GM12878 (cell line): ENCODE data around the gene POMC. TPM values are rescaled to one million over a fixed set of nuclear protein-coding genes. Genes with fewer than 3 reads are reported as not detected.

Experiments
- ATAC-seq: fragments of 200-7000 bp; cut with Tn5 transposase; 3 replicates; pipeline ENCODE4 v1.9.1; 2020; ENCODE audit warnings: mild to moderate bottlenecking, moderate library complexity
- BruUV-seq: library from RNA; stranded (reverse); fragments of 400-500 nt; replicated peaks from 2 replicates; lab custom pipeline; 2021; lab: Mats Ljungman, UMichigan
- CTCF ChIA-PET: fragments of 300-600 bp; sonication (Branson Sonifier 250); formaldehyde crosslinking; extraction: SDS; loops from one replicate; lab custom pipeline; 2021; ENCODE audit warnings: inconsistent platforms; lab: Yijun Ruan, JAX
- POLR2A ChIA-PET: fragments of 350-600 bp; formaldehyde crosslinking; extraction: SDS; loops from one replicate; lab custom pipeline; 2021; ENCODE audit warnings: inconsistent platforms; lab: Charles Lee
- RAD21 ChIA-PET: fragments of 300-600 bp; sonication (Branson Sonifier 250); formaldehyde crosslinking; loops from one replicate; lab custom pipeline; 2023; ENCODE audit warnings: antibody characterized with exemption; ENCODE audit not compliant: unreplicated experiment; lab: Charles Lee
- SMC1A ChIA-PET: fragments of 300-600 bp; sonication (Branson Sonifier 250); formaldehyde crosslinking; loops from one replicate; lab custom pipeline; 2023; ENCODE audit not compliant: unreplicated experiment, uncharacterized antibody; lab: Charles Lee
- DNase-seq: peaks from one replicate; pipeline ENCODE4 v3.0.0-alpha.2; 2011; ENCODE audit warnings: low read depth, low spot score
- FAIRE-seq: peaks from 3 replicates; lab custom pipeline; 2011; peaks lifted over from hg19 to GRCh38; lab: Jason Lieb, UNC
- H2AFZ ChIP-seq: 2 replicates; pipeline ENCODE4 v1.6.0; 2011; ENCODE audit warnings: low read depth, low read length, control low read depth; ENCODE audit not compliant: control insufficient read depth
- H3K27ac ChIP-seq: 2 replicates; pipeline ENCODE4 v1.5.1; 2011; ENCODE audit warnings: control low read depth; ENCODE audit not compliant: control insufficient read depth, insufficient read depth
- H3K27me3 ChIP-seq, 2 experiments: replicated peaks in 1 of 2; 2 replicates each; pipeline versions ENCODE4 v1.6.0 to v1.6.1; 2011; ENCODE audit warnings: low read length in 1 of 2; ENCODE audit not compliant: control insufficient read depth in 2 of 2, insufficient read depth in 2 of 2
- H3K36me3 ChIP-seq, 2 experiments: 2 replicates each; pipeline ENCODE4 v1.5.1; 2011; ENCODE audit warnings: low read length in 1 of 2; ENCODE audit not compliant: control insufficient read depth in 2 of 2, insufficient read depth in 2 of 2
- H3K4me1 ChIP-seq: 2 replicates; pipeline ENCODE4 v1.6.1; 2011; ENCODE audit warnings: mild to moderate bottlenecking, low read length, moderate library complexity, mixed read lengths; ENCODE audit not compliant: control insufficient read depth, insufficient read depth
- H3K4me2 ChIP-seq: 2 replicates; pipeline ENCODE4 v1.6.0; 2011; ENCODE audit warnings: control low read depth; ENCODE audit not compliant: control insufficient read depth, insufficient read depth
- H3K4me3 ChIP-seq: fragments of 200-600 bp; sonication (generic); 2 replicates; pipeline ENCODE4 v1.5.1; 2016
- H3K79me2 ChIP-seq: 2 replicates; pipeline ENCODE4 v1.6.0; 2011; ENCODE audit warnings: low read length; ENCODE audit not compliant: control insufficient read depth, insufficient read depth
- H3K9ac ChIP-seq: 2 replicates; pipeline ENCODE4 v1.8.0; 2011; ENCODE audit warnings: low read length, control low read depth, mixed read lengths; ENCODE audit not compliant: control insufficient read depth, insufficient read depth
- H3K9me3 ChIP-seq: replicated peaks from 3 replicates; pipeline ENCODE4 v1.5.1; 2011; ENCODE audit warnings: mild to moderate bottlenecking, low read length; ENCODE audit not compliant: control insufficient read depth, insufficient read depth
- H4K20me1 ChIP-seq: 2 replicates; pipeline ENCODE4 v1.6.0; 2011; ENCODE audit not compliant: control insufficient read depth, insufficient read depth
- BCL11A ChIP-seq: IDR thresholded peaks from 2 replicates; pipeline ENCODE4 v1.6.1; 2011; ENCODE audit warnings: low read depth, low read length
- SMAD5 ChIP-seq: IDR thresholded peaks from 2 replicates; pipeline ENCODE4 v1.6.1; 2016; ENCODE audit warnings: antibody characterized with exemption, low read depth
- WGBS: methylation state at CpG from one replicate; pipeline ENCODE4 v1.1.6; 2016; ENCODE audit warnings: low lambda C conversion rate; ENCODE audit not compliant: insufficient replicate concordance, insufficient coverage; ENCODE audit errors: missing lambda C conversion rate; 5-methylcytosine and 5-hydroxymethylcytosine counted together
- in situ Hi-C: fragments of 300-500 bp; cut with MboI; formaldehyde crosslinking; loops from 9 replicates; pipeline ENCODE4 v1.14.3; 2018; ENCODE audit warnings: mixed read lengths
- intact Hi-C: fragments of 100-400 bp; cut with micrococcal nuclease; formaldehyde crosslinking; loops from one replicate; pipeline ENCODE4 v1.14.2; 2022; ENCODE audit not compliant: unreplicated experiment
- polyA plus RNA-seq, 11 experiments: library from polyadenylated mRNA; depleted of rRNA in 4 of 11; unstranded in 6 of 11; stranded (reverse) in 5 of 11; fragments of >200 nt; fragmentation: Nextera tagmentation in 4 of 11; fragmentation: Illumina TruSeq in 1 of 11; extraction: Ambion mirVana in 4 of 11; extraction: Trizol in 1 of 11; gene quantifications; 1 replicate in 1 of 11; 2 replicates in 10 of 11; pipeline versions ENCODE4 v1.2.1 to v1.2.3, GENCODE V29; 2011 to 2016; ENCODE audit warnings: inconsistent platforms in 2 of 11, missing spikeins in 2 of 11, low read depth in 1 of 11
- total RNA-seq, 4 experiments: library from RNA; depleted of rRNA in 3 of 4; stranded (reverse); fragments of >200 nt in 3 of 4; fragmentation: Illumina TruSeq in 1 of 4; extraction: Trizol in 1 of 4; gene quantifications; 2 replicates each; pipeline versions ENCODE4 v1.2.1 to v1.2.3, GENCODE V29; 2013 to 2021
- TF ChIP-seq, protein P1 (sequence below): fragments of 450-650 bp; IDR thresholded peaks from 2 replicates; pipeline ENCODE4 v1.6.1; 2017; ENCODE audit warnings: mild to moderate bottlenecking, low read depth, inconsistent platforms; ENCODE audit not compliant: poor library complexity, severe bottlenecking
- TF ChIP-seq, protein P2 (sequence below): IDR thresholded peaks from 2 replicates; pipeline ENCODE4 v1.6.1; 2012; ENCODE audit warnings: mild to moderate bottlenecking, low read depth, low read length

Gene POMC
- total and polyA plus RNA-seq, 10 of the 15 experiments (the other 5 are each of a cell fraction or from before 2014, with no cell fraction given): 0.05 to 14.7 (median 6.8) TPM; not detected in 1

DNA sequence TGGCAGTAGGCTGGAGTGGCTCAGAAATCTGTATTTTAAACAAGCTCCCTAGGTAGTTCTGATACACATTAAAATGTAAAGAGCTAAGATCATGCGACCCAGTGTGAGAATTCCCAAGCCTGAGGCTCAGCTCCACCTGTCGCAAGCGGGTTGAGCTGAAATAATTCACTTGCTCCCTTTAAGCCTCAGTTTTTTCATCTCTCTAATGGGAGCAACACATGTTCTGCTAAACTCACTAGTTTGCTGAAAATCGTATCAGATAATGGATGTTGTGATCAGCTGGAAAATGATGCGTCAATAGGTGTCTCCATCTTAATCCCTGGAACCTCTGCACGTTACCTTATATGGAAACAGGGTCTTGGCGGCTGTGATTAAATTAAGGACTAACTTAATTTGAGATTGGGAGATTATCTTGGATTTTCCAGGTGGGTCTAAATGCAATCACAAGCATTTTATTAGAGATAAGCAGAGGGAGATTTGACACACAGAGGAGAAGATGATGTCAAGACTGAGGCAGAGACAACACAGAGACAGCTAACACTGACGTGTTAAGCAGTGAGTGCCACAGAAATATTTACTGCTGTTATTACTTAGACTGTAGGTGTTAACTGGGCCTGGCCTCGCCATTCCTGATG is 53.0 kb downstream of the POMC start:
- CTCF ChIA-PET: interaction anchor here (1.0 kb wide), 1 partner anchor 13 kb away, joined by 3 read pairs; no protein-coding TSS in a partner anchor
- POLR2A ChIA-PET: no interaction called here

More for the DNA sequence above, 53.0 kb downstream of the POMC start:
- TF ChIP-seq SMAD5 (no peak), BCL11A (no peak)
- TF ChIP-seq, protein P1, sequence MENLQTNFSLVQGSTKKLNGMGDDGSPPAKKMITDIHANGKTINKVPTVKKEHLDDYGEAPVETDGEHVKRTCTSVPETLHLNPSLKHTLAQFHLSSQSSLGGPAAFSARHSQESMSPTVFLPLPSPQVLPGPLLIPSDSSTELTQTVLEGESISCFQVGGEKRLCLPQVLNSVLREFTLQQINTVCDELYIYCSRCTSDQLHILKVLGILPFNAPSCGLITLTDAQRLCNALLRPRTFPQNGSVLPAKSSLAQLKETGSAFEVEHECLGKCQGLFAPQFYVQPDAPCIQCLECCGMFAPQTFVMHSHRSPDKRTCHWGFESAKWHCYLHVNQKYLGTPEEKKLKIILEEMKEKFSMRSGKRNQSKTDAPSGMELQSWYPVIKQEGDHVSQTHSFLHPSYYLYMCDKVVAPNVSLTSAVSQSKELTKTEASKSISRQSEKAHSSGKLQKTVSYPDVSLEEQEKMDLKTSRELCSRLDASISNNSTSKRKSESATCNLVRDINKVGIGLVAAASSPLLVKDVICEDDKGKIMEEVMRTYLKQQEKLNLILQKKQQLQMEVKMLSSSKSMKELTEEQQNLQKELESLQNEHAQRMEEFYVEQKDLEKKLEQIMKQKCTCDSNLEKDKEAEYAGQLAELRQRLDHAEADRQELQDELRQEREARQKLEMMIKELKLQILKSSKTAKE: no peak
- TF ChIP-seq, protein P2, sequence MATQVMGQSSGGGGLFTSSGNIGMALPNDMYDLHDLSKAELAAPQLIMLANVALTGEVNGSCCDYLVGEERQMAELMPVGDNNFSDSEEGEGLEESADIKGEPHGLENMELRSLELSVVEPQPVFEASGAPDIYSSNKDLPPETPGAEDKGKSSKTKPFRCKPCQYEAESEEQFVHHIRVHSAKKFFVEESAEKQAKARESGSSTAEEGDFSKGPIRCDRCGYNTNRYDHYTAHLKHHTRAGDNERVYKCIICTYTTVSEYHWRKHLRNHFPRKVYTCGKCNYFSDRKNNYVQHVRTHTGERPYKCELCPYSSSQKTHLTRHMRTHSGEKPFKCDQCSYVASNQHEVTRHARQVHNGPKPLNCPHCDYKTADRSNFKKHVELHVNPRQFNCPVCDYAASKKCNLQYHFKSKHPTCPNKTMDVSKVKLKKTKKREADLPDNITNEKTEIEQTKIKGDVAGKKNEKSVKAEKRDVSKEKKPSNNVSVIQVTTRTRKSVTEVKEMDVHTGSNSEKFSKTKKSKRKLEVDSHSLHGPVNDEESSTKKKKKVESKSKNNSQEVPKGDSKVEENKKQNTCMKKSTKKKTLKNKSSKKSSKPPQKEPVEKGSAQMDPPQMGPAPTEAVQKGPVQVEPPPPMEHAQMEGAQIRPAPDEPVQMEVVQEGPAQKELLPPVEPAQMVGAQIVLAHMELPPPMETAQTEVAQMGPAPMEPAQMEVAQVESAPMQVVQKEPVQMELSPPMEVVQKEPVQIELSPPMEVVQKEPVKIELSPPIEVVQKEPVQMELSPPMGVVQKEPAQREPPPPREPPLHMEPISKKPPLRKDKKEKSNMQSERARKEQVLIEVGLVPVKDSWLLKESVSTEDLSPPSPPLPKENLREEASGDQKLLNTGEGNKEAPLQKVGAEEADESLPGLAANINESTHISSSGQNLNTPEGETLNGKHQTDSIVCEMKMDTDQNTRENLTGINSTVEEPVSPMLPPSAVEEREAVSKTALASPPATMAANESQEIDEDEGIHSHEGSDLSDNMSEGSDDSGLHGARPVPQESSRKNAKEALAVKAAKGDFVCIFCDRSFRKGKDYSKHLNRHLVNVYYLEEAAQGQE: no peak
- intact Hi-C loops (no loop called here), in situ Hi-C loops (no loop called here)
- Histone ChIP-seq H3K9me3 (no peaks in the 10 kb centered on the region), H3K27ac (no peak overlapping the region), H3K4me3 (no peak overlapping the region), H3K4me2 (no peak overlapping the region), H3K9ac (no peak overlapping the region), H3K79me2 (no peaks in the 10 kb centered on the region), H3K27me3 (no peaks in the 10 kb centered on the region; a peak in 1 of 4 replicates), H3K36me3 (no peaks in the 10 kb centered on the region), H3K4me1 (no peaks in the 10 kb centered on the region), H4K20me1 (no peaks in the 10 kb centered on the region), H2AFZ (no peak overlapping the region)
- ATAC-seq: no peak
- WGBS: 52% methylated on average over 9 of the region's 9 CpGs
- ChIA-PET RAD21 (interaction anchor here (0.6 to 1.0 kb wide), 2 partner anchors 14 to 295 kb away, joined by 3 read pairs; no protein-coding TSS in a partner anchor), SMC1A (interaction anchor here (1.3 to 1.4 kb wide), 2 partner anchors 10 to 206 kb away, joined by 4 read pairs; no protein-coding TSS in a partner anchor)
- DNase-seq: no peak
- BruUV-seq: no TSS peak
- FAIRE-seq: no peak
